Heart left ventricle (tissue), 13 donors: Measurements from ENCODE around the gene GSK3B.

Experiments
- CTCF ChIP-seq, 12 donors: fragments of 200-600 bp; sonication (generic) in 4 of 12; IDR thresholded peaks; one replicate each; pipeline versions ENCODE4 v1.5.0 to v1.8.0; 2018 to 2022; ENCODE audit warnings: antibody characterized with exemption in 12 of 12, mild to moderate bottlenecking in 5 of 12
- POLR2A ChIP-seq, 2 donors: fragments of 450-650 bp; IDR thresholded peaks; one replicate each; pipeline ENCODE4 v1.6.1; 2017; ENCODE audit warnings: antibody characterized with exemption in 2 of 2, mild to moderate bottlenecking in 2 of 2, moderate library complexity in 2 of 2
- donor health status: ischemic (EF 13 %, LVEDD 7.1; RV severe dilation, severe dysfunction).
- donor health status: DM: no; HTN: yes; CAD: no.
- donor health status: DM: no; HTN: no; CAD: no.
- donor health status: ischemic (EF 25% LVEDD 6.9; RV normal size, moderate dysfunction).
- donor health status: ischemic (EF 25% LVEDD 5.7; RV mildly dilated, moderate dysfunction).
- donor health status: ischemic (EF 35%, LVEDD 5.7; RV mildly dilated, moderate dysfunction).
- donor health status: nonischemic (EF 11% LVEDD 7.7; RV severe dilation, severe dysfunction).
- donor health status: DM: yes; HTN: yes; CAD: no.
- donor health status: PGD.
- donor health status: ischemic (EF 29% LVEDD 5.4; RV normal size, mild dysfunction).
- donor health status: nonischemic (EF 23%, LVEDD 6.1; RV moderate dilation, normal function).

DNA sequence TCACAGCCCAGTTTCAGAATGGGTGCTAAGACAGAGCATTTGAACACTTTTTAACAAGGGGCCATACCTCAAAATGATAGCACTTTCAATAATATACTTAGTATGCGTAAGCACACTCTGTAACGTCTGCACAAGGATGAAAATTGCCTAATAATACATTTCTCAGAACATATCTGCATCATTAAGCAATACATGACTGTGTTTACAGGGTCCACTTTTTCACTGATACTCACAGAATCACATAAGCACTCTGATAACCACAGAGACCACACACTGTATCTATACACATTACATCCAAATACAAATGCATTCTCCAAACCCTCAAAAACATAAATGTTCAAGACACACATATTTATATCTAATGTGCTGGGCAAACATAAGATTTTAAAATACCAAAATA is 232.6 kb downstream of the GSK3B start:
- TF ChIP-seq CTCF (IDR thresholded peaks at IDR 0.05): no peak
- no peak for TF ChIP-seq POLR2A (IDR thresholded peaks at IDR 0.05)
